HEK293T (cell line): ENCODE results near the gene TSPAN7.

Source experiments
- BHLHE40 ChIP-seq: fragments of 450-650 bp; IDR thresholded peaks from 2 replicates; pipeline ENCODE4 v1.6.1; 2016; ENCODE audit warnings: mild to moderate bottlenecking, moderate library complexity, borderline replicate concordance
- FOXA1 ChIP-seq: fragments of 450-650 bp; IDR thresholded peaks from 2 replicates; pipeline ENCODE4 v1.6.1; 2016; ENCODE audit warnings: mild to moderate bottlenecking
- FOXK2 ChIP-seq: fragments of 450-650 bp; IDR thresholded peaks from 2 replicates; pipeline ENCODE4 v1.6.1; 2016; ENCODE audit warnings: mild to moderate bottlenecking
- HDGF ChIP-seq: fragments of 450-650 bp; IDR thresholded peaks from 2 replicates; pipeline ENCODE4 v1.6.1; 2017; ENCODE audit warnings: antibody characterized with exemption, borderline replicate concordance
- SP1 ChIP-seq: fragments of 450-650 bp; IDR thresholded peaks from 2 replicates; pipeline ENCODE4 v1.6.1; 2017
- ZNF384 ChIP-seq: fragments of 450-650 bp; IDR thresholded peaks from 2 replicates; pipeline ENCODE4 v1.6.1; 2016

- no peak for TF ChIP-seq ZNF384
- TF ChIP-seq SP1 = no peak
- TF ChIP-seq HDGF = no peak
- TF ChIP-seq FOXA1 = no peak
- no peak for TF ChIP-seq BHLHE40
- TF ChIP-seq FOXK2 = no peak
Measured at GRCh38 chrX:38570396-38570795, 9.1 kb downstream of the TSPAN7 start.
